HG02943 (cell line): Measurements from ENCODE around the gene HPS6.

Experiments
- ATAC-seq: cut with Tn5 transposase; IDR thresholded peaks from one replicate; pipeline ENCODE4 v1.9.1; 2021; ENCODE audit warnings: mild to moderate bottlenecking, low read depth, moderate library complexity; ENCODE audit not compliant: unreplicated experiment

The HPS6 gene

GRCh38 chr10:102115775-102116174 lies 50.6 kb downstream of the HPS6 start:
- ATAC-seq, result no peak

- no peak for ATAC-seq
Observed at GRCh38 chr10:102116656-102117055, 51.5 kb downstream of the HPS6 start.
